Ishikawa (cell line): ENCODE data around the gene ZFAND3.

ENCODE experiments used
- CEBPB ChIP-seq: IDR thresholded peaks from 2 replicates; pipeline ENCODE4 v1.6.1; 2012
- CREB1 ChIP-seq: IDR thresholded peaks from 2 replicates; pipeline ENCODE4 v1.6.1; 2012; ENCODE audit warnings: low read depth
- EGR1 ChIP-seq: IDR thresholded peaks from 2 replicates; pipeline ENCODE4 v1.6.1; 2012
- EP300 ChIP-seq: IDR thresholded peaks from 2 replicates; pipeline ENCODE4 v1.6.1; 2012; ENCODE audit warnings: borderline replicate concordance
- FOXM1 ChIP-seq: IDR thresholded peaks from 2 replicates; pipeline ENCODE4 v1.6.1; 2012; ENCODE audit warnings: low read depth, borderline replicate concordance
- NFIC ChIP-seq: IDR thresholded peaks from 2 replicates; pipeline ENCODE4 v1.6.1; 2012
- RAD21 ChIP-seq: IDR thresholded peaks from 2 replicates; pipeline ENCODE4 v1.6.1; 2012; ENCODE audit warnings: low read depth
- TAF1 ChIP-seq: IDR thresholded peaks from 2 replicates; pipeline ENCODE4 v1.6.1; 2012; ENCODE audit warnings: low read depth, mild to moderate bottlenecking
- TCF12 ChIP-seq: IDR thresholded peaks from 2 replicates; pipeline ENCODE4 v1.6.1; 2012; ENCODE audit warnings: low read depth
- TEAD4 ChIP-seq: IDR thresholded peaks from 2 replicates; pipeline ENCODE4 v1.6.1; 2012
- USF1 ChIP-seq: IDR thresholded peaks from 2 replicates; pipeline ENCODE4 v1.6.1; 2012
- YY1 ChIP-seq: IDR thresholded peaks from 2 replicates; pipeline ENCODE4 v1.6.1; 2012; ENCODE audit warnings: low read depth
- ZBTB7A ChIP-seq: IDR thresholded peaks from 2 replicates; pipeline ENCODE4 v1.6.1; 2012; ENCODE audit warnings: low read depth
- TF ChIP-seq, protein P1 (sequence below): IDR thresholded peaks from 2 replicates; pipeline ENCODE4 v1.6.1; 2012
- TF ChIP-seq, protein P2 (sequence below): IDR thresholded peaks from 2 replicates; pipeline ENCODE4 v1.6.1; 2012; ENCODE audit warnings: low read depth, mild to moderate bottlenecking

The ZFAND3 gene

DNA sequence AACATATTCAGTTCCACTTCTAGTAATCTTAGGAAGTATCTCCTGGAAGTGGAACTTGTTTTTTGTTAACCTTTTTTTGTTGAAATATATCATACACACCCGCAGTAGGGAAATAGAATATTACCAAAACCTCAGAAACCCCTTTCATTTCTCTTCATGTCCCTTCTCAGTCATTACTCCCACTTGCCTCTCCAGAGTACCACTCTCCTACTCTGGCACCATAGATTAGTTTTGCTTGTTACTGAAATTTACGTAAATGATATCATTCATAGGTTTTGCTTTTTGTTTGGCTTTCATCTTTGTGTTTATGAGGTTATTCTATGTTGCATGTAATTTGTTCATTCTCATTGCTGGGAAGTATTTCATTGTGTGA is 52.8 kb downstream of the ZFAND3 start:
- TF ChIP-seq NFIC: no peak
- TF ChIP-seq ZBTB7A: no peak
- TF ChIP-seq TCF12: no peak
- TF ChIP-seq EP300: no peak
- TF ChIP-seq FOXM1: no peak
- TF ChIP-seq EGR1: no peak
- TF ChIP-seq, protein P1, sequence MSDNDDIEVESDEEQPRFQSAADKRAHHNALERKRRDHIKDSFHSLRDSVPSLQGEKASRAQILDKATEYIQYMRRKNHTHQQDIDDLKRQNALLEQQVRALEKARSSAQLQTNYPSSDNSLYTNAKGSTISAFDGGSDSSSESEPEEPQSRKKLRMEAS: no peak
- TF ChIP-seq YY1: no peak
- no peak for TF ChIP-seq CREB1
- TF ChIP-seq TEAD4: no peak
- TF ChIP-seq TAF1: no peak
- TF ChIP-seq, protein P2, sequence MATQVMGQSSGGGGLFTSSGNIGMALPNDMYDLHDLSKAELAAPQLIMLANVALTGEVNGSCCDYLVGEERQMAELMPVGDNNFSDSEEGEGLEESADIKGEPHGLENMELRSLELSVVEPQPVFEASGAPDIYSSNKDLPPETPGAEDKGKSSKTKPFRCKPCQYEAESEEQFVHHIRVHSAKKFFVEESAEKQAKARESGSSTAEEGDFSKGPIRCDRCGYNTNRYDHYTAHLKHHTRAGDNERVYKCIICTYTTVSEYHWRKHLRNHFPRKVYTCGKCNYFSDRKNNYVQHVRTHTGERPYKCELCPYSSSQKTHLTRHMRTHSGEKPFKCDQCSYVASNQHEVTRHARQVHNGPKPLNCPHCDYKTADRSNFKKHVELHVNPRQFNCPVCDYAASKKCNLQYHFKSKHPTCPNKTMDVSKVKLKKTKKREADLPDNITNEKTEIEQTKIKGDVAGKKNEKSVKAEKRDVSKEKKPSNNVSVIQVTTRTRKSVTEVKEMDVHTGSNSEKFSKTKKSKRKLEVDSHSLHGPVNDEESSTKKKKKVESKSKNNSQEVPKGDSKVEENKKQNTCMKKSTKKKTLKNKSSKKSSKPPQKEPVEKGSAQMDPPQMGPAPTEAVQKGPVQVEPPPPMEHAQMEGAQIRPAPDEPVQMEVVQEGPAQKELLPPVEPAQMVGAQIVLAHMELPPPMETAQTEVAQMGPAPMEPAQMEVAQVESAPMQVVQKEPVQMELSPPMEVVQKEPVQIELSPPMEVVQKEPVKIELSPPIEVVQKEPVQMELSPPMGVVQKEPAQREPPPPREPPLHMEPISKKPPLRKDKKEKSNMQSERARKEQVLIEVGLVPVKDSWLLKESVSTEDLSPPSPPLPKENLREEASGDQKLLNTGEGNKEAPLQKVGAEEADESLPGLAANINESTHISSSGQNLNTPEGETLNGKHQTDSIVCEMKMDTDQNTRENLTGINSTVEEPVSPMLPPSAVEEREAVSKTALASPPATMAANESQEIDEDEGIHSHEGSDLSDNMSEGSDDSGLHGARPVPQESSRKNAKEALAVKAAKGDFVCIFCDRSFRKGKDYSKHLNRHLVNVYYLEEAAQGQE: no peak
- no peak for TF ChIP-seq USF1
- TF ChIP-seq CEBPB: no peak
- TF ChIP-seq RAD21: no peak

GRCh38 chr6:37874726-37875125 is 55.2 kb downstream of the ZFAND3 start:
- no peak for TF ChIP-seq RAD21
- TF ChIP-seq, protein P2: no peak
- TF ChIP-seq TEAD4: no peak
- TF ChIP-seq USF1: no peak
- no peak for TF ChIP-seq CEBPB
- TF ChIP-seq, protein P1: no peak
- no peak for TF ChIP-seq ZBTB7A
- no peak for TF ChIP-seq YY1
- TF ChIP-seq EGR1: no peak
- no peak for TF ChIP-seq NFIC
- no peak for TF ChIP-seq FOXM1
- TF ChIP-seq CREB1: no peak
- TF ChIP-seq EP300: no peak
- no peak for TF ChIP-seq TCF12
- TF ChIP-seq TAF1: no peak

DNA sequence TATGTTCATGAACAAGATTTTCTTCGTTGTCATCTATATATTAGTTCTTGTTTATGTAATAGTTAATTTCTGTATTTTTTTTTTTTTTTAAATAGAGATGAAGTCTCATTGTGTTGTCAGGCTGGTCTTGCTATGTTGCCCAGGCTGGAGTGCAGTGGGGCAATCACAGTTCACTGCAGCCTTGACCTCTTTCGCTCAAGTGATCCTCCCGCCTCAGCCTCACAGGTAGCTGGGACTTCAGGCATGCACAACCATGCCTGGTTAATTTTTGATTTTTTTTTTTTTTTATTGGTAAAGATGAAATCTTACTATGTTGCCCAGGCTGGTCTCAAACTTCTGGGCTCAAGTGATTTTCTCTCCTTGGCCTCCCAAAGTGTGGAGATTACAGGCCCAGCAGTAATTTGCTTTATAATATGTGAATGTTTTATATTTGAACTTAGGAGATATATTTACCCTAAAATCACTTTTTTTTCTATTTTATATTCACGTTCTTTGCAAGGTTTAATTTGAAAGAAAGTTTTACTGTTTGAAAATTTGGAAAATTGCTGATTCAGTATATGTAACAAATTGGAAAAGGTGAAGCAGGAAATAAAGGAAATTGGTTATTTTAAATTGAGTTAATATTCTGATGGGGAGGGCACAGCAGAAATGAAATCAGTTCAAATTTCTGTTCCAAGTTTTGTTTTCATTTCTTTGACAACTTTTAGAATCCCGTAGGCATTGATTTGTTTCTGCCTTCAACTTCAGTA is 56.2 kb downstream of the ZFAND3 start:
- TF ChIP-seq FOXM1 (no peak), EP300 (no peak), TAF1 (no peak), TEAD4 (no peak), TCF12 (no peak), ZBTB7A (no peak), RAD21 (no peak)
- TF ChIP-seq, protein P2: no peak

DNA sequence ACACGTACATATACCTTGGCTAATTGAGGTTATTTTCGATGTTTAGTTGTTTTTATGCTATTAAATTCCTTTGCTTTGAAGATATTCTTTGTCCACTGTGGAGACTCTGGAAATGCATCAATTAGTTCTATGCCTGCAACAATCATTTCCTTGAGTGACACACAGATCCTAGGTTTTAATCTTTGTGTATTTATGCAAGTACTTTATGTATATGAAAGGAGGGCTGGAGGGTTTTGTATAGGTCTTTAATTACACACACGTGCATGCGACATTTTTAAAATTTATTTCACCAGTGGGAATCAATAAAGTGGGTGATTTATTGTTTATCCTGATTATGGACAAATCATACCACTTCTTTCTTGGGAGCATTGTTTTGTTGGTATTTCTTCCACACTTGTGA is 57.3 kb downstream of the ZFAND3 start:
- TF ChIP-seq NFIC (no peak), CEBPB (no peak), YY1 (no peak), USF1 (no peak), TCF12 (no peak), FOXM1 (no peak), TAF1 (no peak), EP300 (no peak), ZBTB7A (no peak), EGR1 (no peak), CREB1 (no peak)
- TF ChIP-seq, protein P1: no peak
- TF ChIP-seq, protein P2: no peak
